Esophagus squamous epithelium (tissue), 5 donors: ENCODE results near the gene LRIG1. TPM values are rescaled to one million over a fixed set of nuclear protein-coding genes. Genes with fewer than 3 reads are reported as not detected.

Experiments
- DNase-seq: peaks from one replicate; lab custom pipeline; 2025; lab: John Stamatoyannopoulos, UW
- H3K27ac ChIP-seq, 4 donors: fragments of 200-600 bp; sonication (generic); one replicate each; pipeline ENCODE4 v1.5.1; 2016 to 2019; ENCODE audit warnings: mild to moderate bottlenecking in 1 of 4
- H3K27me3 ChIP-seq, 4 donors: fragments of 200-600 bp; sonication (generic); 1 replicate in 3 of 4; 2 replicates in 1 of 4; pipeline versions ENCODE4 v1.5.1 to v1.6.0; 2017 to 2021; ENCODE audit warnings: antibody characterized with exemption in 1 of 4
- H3K36me3 ChIP-seq, 3 donors: fragments of 200-600 bp; sonication (generic); one replicate each; pipeline ENCODE4 v1.5.1; 2016 to 2019
- H3K4me1 ChIP-seq, 3 donors: fragments of 200-600 bp; sonication (generic); one replicate each; pipeline ENCODE4 v1.5.1; 2017 to 2019
- H3K4me3 ChIP-seq, 4 donors: fragments of 200-600 bp; sonication (generic); 1 replicate in 3 of 4; 2 replicates in 1 of 4; pipeline ENCODE4 v1.5.1; 2016 to 2019; ENCODE audit warnings: mild to moderate bottlenecking in 2 of 4, moderate library complexity in 1 of 4
- H3K9me3 ChIP-seq, 3 donors: fragments of 200-600 bp; sonication (generic); one replicate each; pipeline ENCODE4 v1.5.1; 2016 to 2019
- POLR2A ChIP-seq, 4 donors: fragments of 450-650 bp; IDR thresholded peaks; one replicate each; pipeline ENCODE4 v1.6.1; 2017; ENCODE audit warnings: antibody characterized with exemption in 4 of 4, mild to moderate bottlenecking in 4 of 4, moderate library complexity in 3 of 4
- WGBS, 2 donors: methylation state at CpG; one replicate each; pipeline ENCODE4 v1.1.5; 2018; 5-methylcytosine and 5-hydroxymethylcytosine counted together
- intact Hi-C: fragments of 100-400 bp; cut with DNase I; formaldehyde crosslinking; loops from one replicate; pipeline ENCODE4 v1.15.0; 2022
- total RNA-seq, 4 donors: library from RNA; depleted of rRNA; stranded (reverse); fragments of >200 nt; gene quantifications; one replicate each; pipeline ENCODE4 v1.1.0, GENCODE V29; 2016
- TF ChIP-seq, protein P1 (sequence below), 6 experiments: fragments of 450-650 bp in 4 of 6; fragments of 200-600 bp in 2 of 6; sonication (generic) in 2 of 6; IDR thresholded peaks; one replicate each; pipeline ENCODE4 v1.5.1; 2016 to 2019; ENCODE audit warnings: antibody characterized with exemption in 6 of 6, mild to moderate bottlenecking in 4 of 6, moderate library complexity in 4 of 6
- donor health status: DM: yes; HTN: yes; CAD: no.

LRIG1 gene
- total RNA-seq, 4 donors from 2014 or later: 7.5 to 30.5 (median 15.1) TPM

DNA sequence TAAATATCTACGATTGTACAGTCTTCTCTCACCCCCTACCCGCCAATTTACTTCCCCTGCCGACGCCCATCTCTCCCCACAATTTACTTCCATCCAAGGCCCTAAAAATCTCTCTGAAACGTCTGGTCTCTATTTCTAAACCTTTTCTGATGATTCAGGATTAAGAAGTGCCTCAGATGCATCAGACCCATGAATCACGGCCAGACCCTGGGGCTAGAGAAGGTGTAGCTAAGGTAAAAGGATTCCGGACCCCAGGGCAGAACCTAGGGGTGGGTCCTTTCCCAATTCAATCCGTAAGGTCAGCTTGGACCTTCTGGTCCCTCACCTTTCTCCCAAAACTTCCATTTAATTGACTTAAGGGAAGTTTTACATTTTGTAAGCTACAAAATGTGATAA lies 46.4 kb downstream of the LRIG1 start:
- Histone ChIP-seq H3K36me3 (peaks cover 0 to 29% (median 0%) of the 10 kb centered on the region in 3 donors), H3K4me3 (no peak overlapping the region), H3K9me3 (no peaks in the 10 kb centered on the region), H3K4me1 (peaks cover 24 to 62% (median 43%) of the 10 kb centered on the region in 3 donors), H3K27me3 (no peaks in the 10 kb centered on the region), H3K27ac (peak overlapping the region in 3 of 4 donors; percentile 35 to 77 (median 71))
- TF ChIP-seq, protein P1, sequence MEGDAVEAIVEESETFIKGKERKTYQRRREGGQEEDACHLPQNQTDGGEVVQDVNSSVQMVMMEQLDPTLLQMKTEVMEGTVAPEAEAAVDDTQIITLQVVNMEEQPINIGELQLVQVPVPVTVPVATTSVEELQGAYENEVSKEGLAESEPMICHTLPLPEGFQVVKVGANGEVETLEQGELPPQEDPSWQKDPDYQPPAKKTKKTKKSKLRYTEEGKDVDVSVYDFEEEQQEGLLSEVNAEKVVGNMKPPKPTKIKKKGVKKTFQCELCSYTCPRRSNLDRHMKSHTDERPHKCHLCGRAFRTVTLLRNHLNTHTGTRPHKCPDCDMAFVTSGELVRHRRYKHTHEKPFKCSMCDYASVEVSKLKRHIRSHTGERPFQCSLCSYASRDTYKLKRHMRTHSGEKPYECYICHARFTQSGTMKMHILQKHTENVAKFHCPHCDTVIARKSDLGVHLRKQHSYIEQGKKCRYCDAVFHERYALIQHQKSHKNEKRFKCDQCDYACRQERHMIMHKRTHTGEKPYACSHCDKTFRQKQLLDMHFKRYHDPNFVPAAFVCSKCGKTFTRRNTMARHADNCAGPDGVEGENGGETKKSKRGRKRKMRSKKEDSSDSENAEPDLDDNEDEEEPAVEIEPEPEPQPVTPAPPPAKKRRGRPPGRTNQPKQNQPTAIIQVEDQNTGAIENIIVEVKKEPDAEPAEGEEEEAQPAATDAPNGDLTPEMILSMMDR (IDR thresholded peaks at IDR 0.05): no peak
- no peak for TF ChIP-seq POLR2A (IDR thresholded peaks at IDR 0.05)
- 65 to 68% methylated on average over 8 of the region's 8 CpGs for WGBS, 2 donors
- no peak for DNase-seq
- intact Hi-C loops: no loop called here

DNA sequence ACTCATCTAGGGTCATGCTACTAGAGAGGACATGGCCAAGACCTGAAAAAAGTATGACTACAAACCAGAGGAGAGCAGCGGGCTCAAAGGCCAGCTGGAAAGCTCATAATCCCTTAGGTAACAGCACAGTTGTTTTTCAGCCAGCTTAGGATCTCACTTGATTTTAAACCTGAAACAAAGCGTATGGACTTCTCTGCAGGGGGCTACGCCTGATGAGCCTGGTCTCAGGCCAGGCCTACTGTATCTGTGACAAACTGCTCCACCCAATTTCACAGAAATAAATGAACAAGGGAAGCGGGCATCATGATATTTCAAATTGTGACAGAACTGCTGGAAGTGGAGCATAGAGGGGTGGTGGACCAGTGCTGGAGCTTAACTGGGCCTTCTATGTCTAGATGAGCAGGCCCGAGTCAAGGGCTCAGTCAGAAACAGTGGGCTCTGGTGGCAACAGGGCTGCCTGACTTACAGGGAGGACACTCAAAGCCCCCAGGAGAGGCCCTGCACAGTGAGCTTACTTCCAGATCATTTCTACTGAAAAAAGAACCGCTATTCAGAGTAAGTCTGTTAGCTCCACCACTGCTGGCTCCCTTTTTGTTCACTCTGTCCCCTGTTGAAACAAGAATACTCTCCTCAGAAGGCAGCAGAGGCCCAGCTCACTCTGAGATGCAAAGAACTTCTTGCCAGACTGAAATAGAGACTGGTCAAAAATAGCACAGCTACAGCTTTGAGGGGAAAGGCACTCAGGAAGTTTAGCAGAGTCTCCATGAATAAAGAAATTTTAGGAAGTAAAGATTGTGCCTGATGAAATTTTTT lies 47.0 kb downstream of the LRIG1 start:
- no peak for DNase-seq
- H3K27me3 ChIP-seq: no peaks in the 10 kb centered on the region
- H3K36me3 ChIP-seq: peaks cover 0 to 24% (median 0%) of the 10 kb centered on the region in 3 donors
- TF ChIP-seq, protein P1 (IDR thresholded peaks at IDR 0.05): no peak
- TF ChIP-seq POLR2A (IDR thresholded peaks at IDR 0.05): no peak
- intact Hi-C loops: no loop called here
- H3K9me3 ChIP-seq: no peaks in the 10 kb centered on the region
- H3K4me1 ChIP-seq: peaks cover 30 to 68% (median 49%) of the 10 kb centered on the region in 3 donors
- no peak overlapping the region for H3K4me3 ChIP-seq
- H3K27ac ChIP-seq: peak overlapping the region in 3 of 4 donors; percentile 35 to 77 (median 71)
- 73 to 94% methylated on average over 5 to 6 of the region's 6 CpGs for WGBS, 2 donors

DNA sequence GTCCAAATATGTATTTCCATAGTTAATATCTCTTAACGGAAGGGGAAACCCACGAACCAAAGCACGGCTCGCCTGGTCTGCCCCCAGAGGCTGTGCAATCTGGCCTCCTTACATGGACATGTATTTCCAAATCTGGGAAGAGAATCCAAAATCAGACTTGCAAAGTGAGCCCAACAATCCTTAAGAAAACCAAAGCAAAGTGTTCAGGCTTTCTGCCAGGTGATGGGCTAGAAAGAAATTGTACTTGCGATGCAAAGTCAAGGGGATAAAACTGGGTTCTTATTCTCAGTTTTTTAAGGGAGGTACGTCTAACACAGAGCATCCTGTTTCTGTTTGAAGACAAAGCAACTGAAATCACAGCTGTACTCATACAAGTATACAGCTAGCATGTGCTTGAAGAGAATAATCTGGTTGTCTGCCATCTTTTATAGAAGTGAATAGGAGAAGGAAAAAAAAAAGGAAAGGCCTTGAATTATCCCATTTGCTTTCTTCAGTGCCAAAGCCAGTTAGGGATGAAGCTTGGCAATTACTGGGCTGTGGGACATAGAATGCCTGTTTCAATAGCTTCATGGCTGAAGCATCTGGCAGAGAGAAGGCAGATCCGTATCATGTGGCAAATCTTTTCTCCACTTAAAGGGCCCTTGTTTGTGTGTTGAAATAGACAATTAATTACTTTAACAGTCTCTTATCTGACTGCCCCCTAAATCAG lies 48.4 kb downstream of the LRIG1 start:
- Histone ChIP-seq H3K27ac (peak overlapping the region; percentile 6 to 82 (median 74)), H3K4me3 (no peak overlapping the region), H3K36me3 (peaks cover 0 to 17% (median 0%) of the 10 kb centered on the region in 3 donors), H3K27me3 (no peaks in the 10 kb centered on the region), H3K9me3 (no peaks in the 10 kb centered on the region), H3K4me1 (peaks cover 31 to 73% (median 52%) of the 10 kb centered on the region in 3 donors)
- intact Hi-C loops: no loop called here
- whole genome bisulfite sequencing, 2 donors: 55 to 67% methylated on average over 7 of the region's 7 CpGs
- TF ChIP-seq, protein P1 (IDR thresholded peaks at IDR 0.05): no peak
- no peak for TF ChIP-seq POLR2A (IDR thresholded peaks at IDR 0.05)
- no peak for DNase-seq

DNA sequence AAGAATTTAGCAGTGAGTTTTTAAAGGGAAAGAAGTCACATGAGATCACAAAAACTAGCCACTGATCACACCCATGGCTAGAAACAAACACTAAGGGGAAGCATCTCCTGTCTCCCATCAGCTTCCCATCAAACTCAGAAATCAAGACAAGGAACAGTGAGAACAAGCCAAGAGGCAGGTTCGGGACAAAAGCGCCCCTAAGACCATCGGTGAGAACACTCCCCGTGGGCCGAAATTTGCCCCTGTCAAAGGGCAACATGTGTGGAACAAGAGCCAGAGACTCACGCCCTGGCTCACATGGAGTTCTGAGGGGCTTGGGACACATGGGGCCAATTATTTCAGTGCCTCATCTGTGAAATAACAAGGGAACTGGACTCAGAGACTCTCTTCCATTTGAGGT lies 49.1 kb downstream of the LRIG1 start:
- TF ChIP-seq POLR2A (IDR thresholded peaks at IDR 0.05): no peak
- DNase-seq: no peak
- Histone ChIP-seq H3K4me3 (no peak overlapping the region), H3K9me3 (no peaks in the 10 kb centered on the region), H3K27me3 (no peaks in the 10 kb centered on the region), H3K27ac (peak overlapping the region; percentile 6 to 82 (median 74)), H3K36me3 (peaks cover 0 to 11% (median 0%) of the 10 kb centered on the region in 3 donors), H3K4me1 (peaks cover 28 to 69% (median 52%) of the 10 kb centered on the region in 3 donors)
- intact Hi-C loops: no loop called here
- 89 to 95% methylated on average over 6 of the region's 6 CpGs for WGBS, 2 donors

DNA sequence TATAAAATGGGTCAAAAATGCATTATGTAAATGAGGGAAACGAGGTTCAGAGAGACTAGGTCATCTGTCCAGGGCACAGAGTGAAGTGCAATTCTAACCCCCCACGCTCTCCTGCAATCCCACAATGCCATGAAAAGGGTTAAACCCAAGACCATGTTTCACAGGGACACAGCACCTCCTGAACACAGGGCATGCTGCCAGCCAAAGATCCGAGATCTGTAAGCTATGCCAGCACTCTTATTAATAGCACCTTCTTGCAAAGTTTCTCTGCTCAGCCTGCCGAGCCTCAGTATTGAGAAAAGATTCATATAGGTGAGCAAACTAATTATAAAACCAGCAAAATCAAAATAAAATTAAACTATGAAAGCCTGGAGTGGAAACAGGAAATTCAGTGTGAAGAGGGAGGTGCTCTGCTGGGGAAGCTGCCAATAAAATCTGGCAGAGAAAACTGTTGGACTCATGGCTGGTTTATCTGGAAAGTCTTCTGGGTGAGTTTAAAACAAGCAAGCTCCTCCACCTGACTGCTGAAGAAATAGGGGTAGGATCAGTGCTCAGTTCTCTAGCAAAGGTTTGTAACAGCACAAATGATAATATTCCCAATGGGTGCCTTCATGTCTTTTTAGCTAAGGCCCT lies 50.3 kb downstream of the LRIG1 start:
- intact Hi-C loops: no loop called here
- TF ChIP-seq POLR2A (IDR thresholded peaks at IDR 0.05): no peak
- TF ChIP-seq, protein P1 (IDR thresholded peaks at IDR 0.05): no peak
- Histone ChIP-seq H3K4me3 (peak overlapping the region in 3 of 4 donors; percentile 17 to 50 (median 27)), H3K36me3 (peaks cover 0 to 4% (median 0%) of the 10 kb centered on the region in 3 donors), H3K27me3 (no peaks in the 10 kb centered on the region), H3K4me1 (peaks cover 28 to 69% (median 52%) of the 10 kb centered on the region in 3 donors), H3K27ac (peak overlapping the region; percentile 36 to 82 (median 71)), H3K9me3 (no peaks in the 10 kb centered on the region)
- no peak for DNase-seq
- WGBS, 2 donors: 14 to 23% methylated on average over 3 to 4 of the region's 4 CpGs
